RKO (cell line): ENCODE measurements around the gene UBAC2.
"Not testable (repeated sequence)": the region's sequence is repeated elsewhere in the genome, so short reads cannot be mapped to it uniquely, and the experiment has no call there.

Experiments
- DNase-seq: peaks from one replicate; pipeline ENCODE4 v3.0.0-alpha.2; 2016; ENCODE audit warnings: low spot score

The UBAC2 gene

GRCh38 chr13:99214731-99215130, 14.1 kb downstream of the UBAC2 start:
- DNase-seq = no peak

- no peak for DNase-seq
Observed at GRCh38 chr13:99215184-99215830, 14.7 kb downstream of the UBAC2 start.

GRCh38 chr13:99217461-99218110, 16.9 kb downstream of the UBAC2 start:
- DNase-seq = no peak

- no peak for DNase-seq
Observed at GRCh38 chr13:99218126-99218525, 17.5 kb downstream of the UBAC2 start.

GRCh38 chr13:99218545-99218944, 17.9 kb downstream of the UBAC2 start:
- no peak for DNase-seq

- DNase-seq = no peak
Observed at GRCh38 chr13:99218969-99219368, 18.3 kb downstream of the UBAC2 start.

GRCh38 chr13:99220199-99220935, 19.7 kb downstream of the UBAC2 start:
- DNase-seq = no peak

GRCh38 chr13:99221567-99222239, 21.0 kb downstream of the UBAC2 start:
- no peak for DNase-seq

GRCh38 chr13:99223587-99223986, 22.9 kb downstream of the UBAC2 start:
- no peak for DNase-seq

- DNase-seq = no peak
Observed at GRCh38 chr13:99224021-99224420, 23.4 kb downstream of the UBAC2 start.

- DNase-seq = no peak
Observed at GRCh38 chr13:99225078-99225477, 24.4 kb downstream of the UBAC2 start.

- DNase-seq = no peak
Observed at GRCh38 chr13:99226513-99226912, 25.9 kb downstream of the UBAC2 start.

- DNase-seq = no peak
Observed at GRCh38 chr13:99227331-99227900, 26.8 kb downstream of the UBAC2 start.

GRCh38 chr13:99227909-99228688, 27.4 kb downstream of the UBAC2 start:
- no peak for DNase-seq

- DNase-seq = no peak
Observed at GRCh38 chr13:99228737-99229691, 28.4 kb downstream of the UBAC2 start.

GRCh38 chr13:99230588-99230987, 29.9 kb downstream of the UBAC2 start:
- DNase-seq = not testable (repeated sequence)

- no peak for DNase-seq
Observed at GRCh38 chr13:99230991-99231390, 30.3 kb downstream of the UBAC2 start.

- no peak for DNase-seq
Observed at GRCh38 chr13:99231721-99232120, 31.1 kb downstream of the UBAC2 start.

- DNase-seq = no peak
Observed at GRCh38 chr13:99237981-99238662, 37.5 kb downstream of the UBAC2 start.

GRCh38 chr13:99246100-99246499, 45.4 kb downstream of the UBAC2 start:
- peak; percentile 3 for DNase-seq
